HepG2 (cell line): Measurements from ENCODE around the gene GP2. TPM values are rescaled to one million over a fixed set of nuclear protein-coding genes. Genes with fewer than 3 reads are reported as not detected.

Experiments used
- ATAC-seq: fragments of 200-7000 bp; cut with Tn5 transposase; 3 replicates; pipeline ENCODE4 v1.9.1; 2020; ENCODE audit warnings: mild to moderate bottlenecking, moderate library complexity
- BruUV-seq: library from RNA; stranded (reverse); fragments of 400-500 nt; replicated peaks from 2 replicates; lab custom pipeline; 2021; lab: Mats Ljungman, UMichigan
- CTCF ChIA-PET: fragments of 300-600 bp; formaldehyde crosslinking; extraction: SDS; loops from one replicate; lab custom pipeline; 2021; ENCODE audit warnings: low total read pairs, inconsistent platforms, low intra/inter-chr PET ratio; lab: Yijun Ruan, JAX
- POLR2A ChIA-PET: fragments of 350-600 bp; sonication (Branson Sonifier 250); formaldehyde crosslinking; loops from one replicate; lab custom pipeline; 2020; ENCODE audit warnings: antibody characterized with exemption, inconsistent platforms; lab: Yijun Ruan, JAX
- DNase-seq: peaks from one replicate; pipeline ENCODE4 v3.0.0-alpha.2; 2015; ENCODE audit warnings: low spot score
- FAIRE-seq: peaks from 3 replicates; lab custom pipeline; 2011; peaks lifted over from hg19 to GRCh38; lab: Jason Lieb, UNC
- H2AFZ ChIP-seq: one replicate; pipeline ENCODE4 v1.6.1; 2011; ENCODE audit warnings: low read length, inconsistent platforms
- H3K27ac ChIP-seq: fragments of 300-600 bp; 3 replicates; pipeline ENCODE4 v1.8.0; 2011; ENCODE audit warnings: mixed run types, mild to moderate bottlenecking, mixed read lengths, low read length, inconsistent platforms; ENCODE audit not compliant: insufficient read depth; ENCODE audit errors: extremely low read length
- H3K27me3 ChIP-seq, 2 experiments: fragments of 200-600 bp in 1 of 2; 2 replicates in 1 of 2; 3 replicates in 1 of 2; pipeline versions ENCODE4 v1.6.0 to v1.8.0; 2011; ENCODE audit warnings: low read length in 2 of 2, mild to moderate bottlenecking in 2 of 2, moderate library complexity in 2 of 2, inconsistent platforms in 1 of 2; ENCODE audit not compliant: insufficient read depth in 2 of 2, control insufficient read depth in 1 of 2
- H3K36me3 ChIP-seq, 2 experiments: fragments of 200-600 bp in 1 of 2; replicated peaks in 1 of 2; 2 replicates in 1 of 2; 3 replicates in 1 of 2; pipeline versions ENCODE4 v1.5.1 to v1.8.0; 2011; ENCODE audit warnings: low read length in 2 of 2, inconsistent platforms in 1 of 2; ENCODE audit not compliant: insufficient read depth in 2 of 2, control insufficient read depth in 1 of 2
- H3K4me1 ChIP-seq: 2 replicates; pipeline ENCODE4 v1.5.1; 2012; ENCODE audit warnings: low read length, inconsistent platforms; ENCODE audit not compliant: insufficient read depth
- H3K4me2 ChIP-seq: 2 replicates; pipeline ENCODE4 v1.6.0; 2011; ENCODE audit warnings: low read depth, low read length, inconsistent platforms
- H3K4me3 ChIP-seq, 3 experiments: fragments of 200-600 bp in 1 of 3; sonication (generic), shearing (Covaris generic) in 1 of 3; replicated peaks in 1 of 3; 2 replicates each; pipeline ENCODE4 v1.5.1; 2011 to 2016; ENCODE audit warnings: low read length in 3 of 3, inconsistent platforms in 2 of 3, low read depth in 2 of 3, mild to moderate bottlenecking in 2 of 3, control low read depth in 1 of 3, mixed read lengths in 1 of 3; ENCODE audit not compliant: insufficient read depth in 1 of 3
- H3K79me2 ChIP-seq: one replicate; pipeline ENCODE4 v1.6.1; 2011; ENCODE audit warnings: low read length, inconsistent platforms; ENCODE audit not compliant: insufficient read depth
- H3K9ac ChIP-seq: 2 replicates; pipeline ENCODE4 v1.6.0; 2011; ENCODE audit warnings: mild to moderate bottlenecking, low read depth, low read length, inconsistent platforms; ENCODE audit not compliant: insufficient read depth
- H3K9me3 ChIP-seq: 2 replicates; pipeline ENCODE4 v1.5.1; 2012; ENCODE audit warnings: mild to moderate bottlenecking, low read length
- H4K20me1 ChIP-seq: 2 replicates; pipeline ENCODE4 v1.6.0; 2011; ENCODE audit warnings: inconsistent platforms, mild to moderate bottlenecking, low read length, moderate library complexity; ENCODE audit not compliant: insufficient read depth
- AKNA ChIP-seq: sonication (generic); formaldehyde crosslinking; IDR thresholded peaks from 2 replicates; pipeline ENCODE4 v1.4.0; 2020; ENCODE audit warnings: missing genetic modification reagents, borderline replicate concordance
- EEA1 ChIP-seq: sonication (generic); formaldehyde crosslinking; IDR thresholded peaks from 2 replicates; pipeline ENCODE4 v1.5.1; 2020; ENCODE audit warnings: mild to moderate bottlenecking, missing genetic modification reagents, borderline replicate concordance
- MEF2D ChIP-seq: sonication (generic); formaldehyde crosslinking; IDR thresholded peaks from 2 replicates; pipeline ENCODE4 v1.5.1; 2020; ENCODE audit warnings: mild to moderate bottlenecking, missing genetic modification reagents
- MIER3 ChIP-seq: IDR thresholded peaks from 2 replicates; pipeline ENCODE4 v1.6.1; 2016; ENCODE audit warnings: missing compliant biosample characterization, borderline replicate concordance
- PAF1 ChIP-seq: IDR thresholded peaks from 2 replicates; pipeline ENCODE4 v1.6.1; 2016; ENCODE audit warnings: missing genetic modification reagents, missing compliant biosample characterization
- PAXIP1 ChIP-seq: sonication (generic); formaldehyde crosslinking; conservative IDR thresholded peaks from 2 replicates; pipeline ENCODE4 v1.4.0; 2020; ENCODE audit warnings: mild to moderate bottlenecking, missing genetic modification reagents, moderate library complexity
- ZNF280B ChIP-seq: sonication (generic); formaldehyde crosslinking; IDR thresholded peaks from 2 replicates; pipeline ENCODE4 v1.5.0; 2020; ENCODE audit warnings: missing genetic modification reagents, mild to moderate bottlenecking, borderline replicate concordance
- ZNF329 ChIP-seq: sonication (generic); formaldehyde crosslinking; IDR thresholded peaks from 2 replicates; pipeline ENCODE4 v1.9.0; 2021; ENCODE audit warnings: low read depth, mild to moderate bottlenecking, missing genetic modification reagents
- ZNF770 ChIP-seq: sonication (generic); formaldehyde crosslinking; IDR thresholded peaks from 2 replicates; pipeline ENCODE4 v1.5.0; 2020; ENCODE audit warnings: mild to moderate bottlenecking, missing genetic modification reagents
- WGBS: methylation state at CpG from one replicate; pipeline ENCODE4 v1.1.6; 2017; ENCODE audit warnings: low lambda C conversion rate; 5-methylcytosine and 5-hydroxymethylcytosine counted together
- in situ Hi-C: cut with HindIII; loops from 2 replicates; pipeline ENCODE4 v1.10.0; 2017; ENCODE audit warnings: low pct_unique_long_range_greater_than_20kb; ENCODE audit not compliant: extremely low pct_ligation_motif_present
- intact Hi-C: fragments of 100-400 bp; cut with micrococcal nuclease; formaldehyde crosslinking; loops from one replicate; pipeline ENCODE4 v1.10.0; 2022; ENCODE audit not compliant: unreplicated experiment
- polyA plus RNA-seq, 8 experiments: library from polyadenylated mRNA; depleted of rRNA in 3 of 8; stranded (reverse) in 7 of 8; unstranded in 1 of 8; fragments of >200 nt; fragmentation: Illumina TruSeq in 4 of 8; extraction: Trizol in 4 of 8; gene quantifications; 2 replicates each; pipeline versions ENCODE4 v1.2.1 to v1.2.3, GENCODE V29; 2011 to 2016; ENCODE audit warnings: low read depth in 4 of 8, missing spikeins in 1 of 8, mixed read lengths in 1 of 8; ENCODE audit not compliant: insufficient read depth in 1 of 8
- total RNA-seq, 5 experiments: library from RNA; depleted of rRNA; stranded (reverse); fragments of >200 nt; fragmentation: Illumina TruSeq; extraction: Trizol; gene quantifications; 2 replicates each; pipeline ENCODE4 v1.2.3, GENCODE V29; 2016; ENCODE audit warnings: low read depth in 1 of 5

GP2 gene
- total and polyA plus RNA-seq, 2 of the 13 experiments (the other 11 are each of a cell fraction or from before 2014, with no cell fraction given) = 0.15 to 0.69 TPM

GRCh38 chr16:20325005-20325404 lies 2.3 kb downstream of the GP2 start (continued):
- no peak for TF ChIP-seq PAXIP1 (CRISPR knock-in tag)
- TF ChIP-seq ZNF329 (CRISPR knock-in tag) = no peak
- TF ChIP-seq ZNF770 (CRISPR knock-in tag) = no peak
- no peak for TF ChIP-seq MIER3 (CRISPR knock-in tag)
- no peak for TF ChIP-seq MEF2D (CRISPR knock-in tag)
- no peak for TF ChIP-seq PAF1 (CRISPR knock-in tag)
- no peak for TF ChIP-seq EEA1 (CRISPR knock-in tag)

GRCh38 chr16:20323591-20324117 lies 3.7 kb downstream of the GP2 start:
- 66% methylated on average over 9 of the region's 9 CpGs for WGBS
- Histone ChIP-seq H3K9me3 (no peaks in the 10 kb centered on the region), H2AFZ (no peak overlapping the region), H3K36me3 (no peaks in the 10 kb centered on the region), H3K9ac (no peak overlapping the region), H3K4me2 (no peak overlapping the region), H3K79me2 (no peaks in the 10 kb centered on the region), H4K20me1 (no peaks in the 10 kb centered on the region), H3K27me3 (no peaks in the 10 kb centered on the region; a peak in 1 of 5 replicates), H3K4me1 (peaks cover 27% of the 10 kb centered on the region), H3K4me3 (no peak overlapping the region), H3K27ac (no peak overlapping the region)
- ATAC-seq = no peak
- no peak for FAIRE-seq
- intact Hi-C loops (no loop called here), in situ Hi-C loops (loop anchor here (25.0 kb wide), 1 partner anchor 736 kb away; no protein-coding TSS in a partner anchor)
- TF ChIP-seq AKNA (CRISPR knock-in tag) (no peak), ZNF280B (CRISPR knock-in tag) (0 out of 2 replicates have a peak, but pooled peaks have one; percentile 41)
- no TSS peak for BruUV-seq
- ChIA-PET CTCF (no interaction called here), POLR2A (no interaction called here)
- DNase-seq = no peak
